Ishikawa (cell line): Measurements from ENCODE around the gene NSUN5.

ENCODE experiments used
- CEBPB ChIP-seq: IDR thresholded peaks from 2 replicates; pipeline ENCODE4 v1.6.1; 2012
- CREB1 ChIP-seq: IDR thresholded peaks from 2 replicates; pipeline ENCODE4 v1.6.1; 2012; ENCODE audit warnings: low read depth
- EGR1 ChIP-seq: IDR thresholded peaks from 2 replicates; pipeline ENCODE4 v1.6.1; 2012
- EP300 ChIP-seq: IDR thresholded peaks from 2 replicates; pipeline ENCODE4 v1.6.1; 2012; ENCODE audit warnings: borderline replicate concordance
- FOXM1 ChIP-seq: IDR thresholded peaks from 2 replicates; pipeline ENCODE4 v1.6.1; 2012; ENCODE audit warnings: low read depth, borderline replicate concordance
- MAX ChIP-seq: IDR thresholded peaks from 2 replicates; pipeline ENCODE4 v1.6.1; 2012
- RAD21 ChIP-seq: IDR thresholded peaks from 2 replicates; pipeline ENCODE4 v1.6.1; 2012; ENCODE audit warnings: low read depth
- TAF1 ChIP-seq: IDR thresholded peaks from 2 replicates; pipeline ENCODE4 v1.6.1; 2012; ENCODE audit warnings: low read depth, mild to moderate bottlenecking
- TCF12 ChIP-seq: IDR thresholded peaks from 2 replicates; pipeline ENCODE4 v1.6.1; 2012; ENCODE audit warnings: low read depth
- TEAD4 ChIP-seq: IDR thresholded peaks from 2 replicates; pipeline ENCODE4 v1.6.1; 2012
- YY1 ChIP-seq: IDR thresholded peaks from 2 replicates; pipeline ENCODE4 v1.6.1; 2012; ENCODE audit warnings: low read depth
- ZBTB7A ChIP-seq: IDR thresholded peaks from 2 replicates; pipeline ENCODE4 v1.6.1; 2012; ENCODE audit warnings: low read depth
- TF ChIP-seq, protein P1 (sequence below): IDR thresholded peaks from 2 replicates; pipeline ENCODE4 v1.6.1; 2012

GRCh38 chr7:73328696-73329095 lies 20.1 kb upstream of the NSUN5 start:
- TF ChIP-seq CREB1, result no peak
- TF ChIP-seq RAD21, result no peak
- TF ChIP-seq, protein P1, sequence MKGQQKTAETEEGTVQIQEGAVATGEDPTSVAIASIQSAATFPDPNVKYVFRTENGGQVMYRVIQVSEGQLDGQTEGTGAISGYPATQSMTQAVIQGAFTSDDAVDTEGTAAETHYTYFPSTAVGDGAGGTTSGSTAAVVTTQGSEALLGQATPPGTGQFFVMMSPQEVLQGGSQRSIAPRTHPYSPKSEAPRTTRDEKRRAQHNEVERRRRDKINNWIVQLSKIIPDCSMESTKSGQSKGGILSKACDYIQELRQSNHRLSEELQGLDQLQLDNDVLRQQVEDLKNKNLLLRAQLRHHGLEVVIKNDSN, result no peak
- TF ChIP-seq EP300, result no peak
- TF ChIP-seq MAX, result no peak
- no peak for TF ChIP-seq EGR1
- TF ChIP-seq TAF1, result no peak
- TF ChIP-seq CEBPB, result no peak
- TF ChIP-seq TEAD4, result no peak
- no peak for TF ChIP-seq YY1
- TF ChIP-seq TCF12, result no peak
- TF ChIP-seq FOXM1, result no peak
- no peak for TF ChIP-seq ZBTB7A
